IPS DF 6.9 (cell line): ENCODE measurements around the gene SAFB2.

Source experiments
- DNase-seq: peaks from one replicate; pipeline ENCODE4 v3.0.0-alpha.2; 2013; ENCODE audit warnings: low read depth, low spot score
- H3K27ac ChIP-seq: one replicate; pipeline ENCODE4 v1.5.1; 2013; ENCODE audit warnings: low read length, control low read depth
- H3K27me3 ChIP-seq: 2 replicates; pipeline ENCODE4 v1.6.1; 2013; ENCODE audit warnings: mild to moderate bottlenecking, low read length; ENCODE audit not compliant: control insufficient read depth, insufficient read depth
- H3K36me3 ChIP-seq: 2 replicates; pipeline ENCODE4 v1.6.1; 2013; ENCODE audit warnings: low read length; ENCODE audit not compliant: control insufficient read depth, insufficient read depth
- H3K4me1 ChIP-seq: 2 replicates; pipeline ENCODE4 v1.6.1; 2013; ENCODE audit warnings: low read length; ENCODE audit not compliant: control insufficient read depth, insufficient read depth
- H3K4me3 ChIP-seq: 2 replicates; pipeline ENCODE4 v1.5.1; 2013; ENCODE audit warnings: mild to moderate bottlenecking, low read length
- H3K9me3 ChIP-seq: 2 replicates; pipeline ENCODE4 v1.6.1; 2013; ENCODE audit warnings: low read length, inconsistent platforms; ENCODE audit not compliant: control insufficient read depth, insufficient read depth
- WGBS: extraction: QIAGEN DNeasy Blood & Tissue Kit; methylation state at CpG from one replicate; pipeline ENCODE4 v1.1.7; 2013; ENCODE audit warnings: mixed read lengths, missing lambda C conversion rate; ENCODE audit not compliant: insufficient read length, insufficient coverage; 5-methylcytosine and 5-hydroxymethylcytosine counted together

Gene SAFB2

GRCh38 chr19:5654931-5655330 lies 32.4 kb upstream of the SAFB2 start:
- H3K27ac ChIP-seq: no peak overlapping the region
- DNase-seq: no peak
- no peak overlapping the region for H3K4me3 ChIP-seq
- H3K9me3 ChIP-seq: no peaks in the 10 kb centered on the region
- no peaks in the 10 kb centered on the region for H3K27me3 ChIP-seq
- H3K36me3 ChIP-seq: peaks cover 54% of the 10 kb centered on the region
- no peaks in the 10 kb centered on the region for H3K4me1 ChIP-seq
- no CpG with 5 or more reads among the region's 5 CpGs for WGBS

GRCh38 chr19:5652261-5652660 lies 29.7 kb upstream of the SAFB2 start:
- WGBS: no CpG with 5 or more reads among the region's 10 CpGs
- Histone ChIP-seq H3K27ac (no peak overlapping the region), H3K27me3 (no peaks in the 10 kb centered on the region), H3K36me3 (peaks cover 49% of the 10 kb centered on the region), H3K4me1 (no peaks in the 10 kb centered on the region), H3K9me3 (no peaks in the 10 kb centered on the region), H3K4me3 (no peak overlapping the region)
- no peak for DNase-seq

GRCh38 chr19:5651361-5651760 lies 28.8 kb upstream of the SAFB2 start:
- Histone ChIP-seq H3K4me1 (no peaks in the 10 kb centered on the region), H3K9me3 (no peaks in the 10 kb centered on the region), H3K36me3 (peaks cover 54% of the 10 kb centered on the region), H3K4me3 (no peak overlapping the region), H3K27ac (no peak overlapping the region), H3K27me3 (no peaks in the 10 kb centered on the region)
- WGBS: no CpG with 5 or more reads among the region's 5 CpGs
- no peak for DNase-seq

- H3K4me1 ChIP-seq: no peaks in the 10 kb centered on the region
- no peaks in the 10 kb centered on the region for H3K27me3 ChIP-seq
- H3K27ac ChIP-seq: no peak overlapping the region
- H3K36me3 ChIP-seq: peaks cover 46% of the 10 kb centered on the region
- WGBS: no CpG with 5 or more reads among the region's 11 CpGs
- no peaks in the 10 kb centered on the region for H3K9me3 ChIP-seq
- H3K4me3 ChIP-seq: no peak overlapping the region
- DNase-seq: no peak
Measured at GRCh38 chr19:5648464-5648863, 25.9 kb upstream of the SAFB2 start.

- Histone ChIP-seq H3K27ac (no peak overlapping the region), H3K9me3 (no peaks in the 10 kb centered on the region), H3K36me3 (peaks cover 37% of the 10 kb centered on the region), H3K27me3 (no peaks in the 10 kb centered on the region), H3K4me3 (no peak overlapping the region), H3K4me1 (no peaks in the 10 kb centered on the region)
- no CpG with 5 or more reads among the region's 4 CpGs for WGBS
- no peak for DNase-seq
Measured at GRCh38 chr19:5646703-5647102, 24.1 kb upstream of the SAFB2 start.

GRCh38 chr19:5645409-5645808 lies 22.8 kb upstream of the SAFB2 start:
- no peak for DNase-seq
- Histone ChIP-seq H3K27me3 (no peaks in the 10 kb centered on the region), H3K9me3 (no peaks in the 10 kb centered on the region), H3K36me3 (peaks cover 29% of the 10 kb centered on the region; the same call in 1 of the 2 replicates), H3K4me3 (no peak overlapping the region), H3K27ac (no peak overlapping the region), H3K4me1 (no peaks in the 10 kb centered on the region)
- no CpG with 5 or more reads among the region's 5 CpGs for WGBS

GRCh38 chr19:5644037-5644436 lies 21.5 kb upstream of the SAFB2 start:
- Histone ChIP-seq H3K36me3 (peaks cover 22% of the 10 kb centered on the region; the same call in 1 of the 2 replicates), H3K27ac (no peak overlapping the region), H3K4me1 (no peaks in the 10 kb centered on the region), H3K9me3 (no peaks in the 10 kb centered on the region), H3K4me3 (no peak overlapping the region), H3K27me3 (no peaks in the 10 kb centered on the region)
- no CpG with 5 or more reads among the region's 2 CpGs for WGBS
- no peak for DNase-seq

- Histone ChIP-seq H3K4me1 (no peaks in the 10 kb centered on the region), H3K4me3 (no peak overlapping the region), H3K36me3 (peaks cover 22% of the 10 kb centered on the region; the same call in 1 of the 2 replicates), H3K27ac (no peak overlapping the region), H3K9me3 (no peaks in the 10 kb centered on the region), H3K27me3 (no peaks in the 10 kb centered on the region)
- no peak for DNase-seq
- no CpG with 5 or more reads among the region's 4 CpGs for WGBS
Measured at GRCh38 chr19:5643060-5643459, 20.5 kb upstream of the SAFB2 start.

- no CpG with 5 or more reads among the region's 2 CpGs for WGBS
- Histone ChIP-seq H3K4me1 (no peaks in the 10 kb centered on the region), H3K9me3 (no peaks in the 10 kb centered on the region), H3K27me3 (no peaks in the 10 kb centered on the region), H3K27ac (no peak overlapping the region), H3K4me3 (no peak overlapping the region), H3K36me3 (peaks cover 17% of the 10 kb centered on the region; the same call in 1 of the 2 replicates)
- no peak for DNase-seq
Measured at GRCh38 chr19:5642204-5642603, 19.6 kb upstream of the SAFB2 start.

- WGBS: no CpG with 5 or more reads among the region's 4 CpGs
- no peak overlapping the region for H3K27ac ChIP-seq
- no peaks in the 10 kb centered on the region for H3K27me3 ChIP-seq
- peaks cover 10% of the 10 kb centered on the region; the same call in 1 of the 2 replicates for H3K36me3 ChIP-seq
- no peak for DNase-seq
- H3K4me1 ChIP-seq: no peaks in the 10 kb centered on the region
- H3K9me3 ChIP-seq: no peaks in the 10 kb centered on the region
- H3K4me3 ChIP-seq: no peak overlapping the region
Measured at GRCh38 chr19:5641171-5641570, 18.6 kb upstream of the SAFB2 start.

- no peak for DNase-seq
- H3K27ac ChIP-seq: no peak overlapping the region
- no peaks in the 10 kb centered on the region for H3K4me1 ChIP-seq
- no peaks in the 10 kb centered on the region for H3K27me3 ChIP-seq
- H3K4me3 ChIP-seq: no peak overlapping the region
- no CpG with 5 or more reads among the region's 1 CpG for WGBS
- H3K36me3 ChIP-seq: peaks cover 7% of the 10 kb centered on the region; the same call in 1 of the 2 replicates
- no peaks in the 10 kb centered on the region for H3K9me3 ChIP-seq
Measured at GRCh38 chr19:5637971-5638370, 15.4 kb upstream of the SAFB2 start.
